Measurements from ENCODE around the gene SHB. TPM values are rescaled to one million over a fixed set of nuclear protein-coding genes. Genes with fewer than 3 reads are reported as not detected.

Gene SHB
- total and polyA plus RNA-seq, 2 of the 8 experiments (the other 6 are each of a cell fraction or from before 2014, with no cell fraction given): 4.1 to 12.6 TPM

- TF ChIP-seq ATF3 (IDR thresholded peaks at IDR 0.05; ENCODE audit: insufficient read depth, low read depth, low read length) (no peak), NANOG (IDR thresholded peaks at IDR 0.05; ENCODE audit: insufficient read depth, low read depth, low read length, poor library complexity, severe bottlenecking) (peak; percentile 56), ASH2L (IDR thresholded peaks at IDR 0.05; ENCODE audit: low read length) (no peak), SRF (IDR thresholded peaks at IDR 0.05; ENCODE audit: low read depth, low read length) (no peak), JUN (IDR thresholded peaks at IDR 0.05; ENCODE audit: low read depth, low read length) (peak; percentile 86; the same call in 1 of the 2 replicates), SIN3A (conservative IDR thresholded peaks at IDR 0.05 in 1 of 2, IDR thresholded peaks at IDR 0.05 in 1 of 2; ENCODE audit: low read depth in 1 of 2, low read length in 2 of 2) (no peak), TAF7 (optimal IDR thresholded peaks at IDR 0.05; ENCODE audit: borderline replicate concordance, low read depth, low read length) (no peak), CREB1 (IDR thresholded peaks at IDR 0.05) (peak; percentile 52), FOSL1 (IDR thresholded peaks at IDR 0.05; ENCODE audit: insufficient read depth, low read depth, low read length) (no peak), GTF2F1 (IDR thresholded peaks at IDR 0.05; ENCODE audit: borderline replicate concordance, low read depth, low read length) (no peak), SIX5 (IDR thresholded peaks at IDR 0.05; ENCODE audit: low read depth, low read length) (no peak), BACH1 (IDR thresholded peaks at IDR 0.05; ENCODE audit: low read length) (no peak), MAFK (IDR thresholded peaks at IDR 0.05; ENCODE audit: low read depth, low read length) (no peak), YY1 (IDR thresholded peaks at IDR 0.05; ENCODE audit: low read depth, low read length) (0 out of 2 replicates have a peak, but pooled peaks have one; percentile 10), KDM5A (IDR thresholded peaks at IDR 0.05; ENCODE audit: low read length) (no peak), GABPA (IDR thresholded peaks at IDR 0.05; ENCODE audit: borderline replicate concordance, insufficient read depth, low read length) (no peak), EP300 (IDR thresholded peaks at IDR 0.05; ENCODE audit: borderline replicate concordance in 1 of 2, low read depth in 2 of 2, low read length in 2 of 2) (no peak), BCL11A (IDR thresholded peaks at IDR 0.05; ENCODE audit: low read depth in 2 of 2, low read length in 2 of 2) (no peak)
Observed at GRCh38 chr9:38047301-38048251, 21.5 kb downstream of the SHB start (continued).
